ENCODE results near the gene KIFBP. TPM values are rescaled to one million over a fixed set of nuclear protein-coding genes. Genes with fewer than 3 reads are reported as not detected.

KIFBP gene
- total and polyA plus RNA-seq, 2 of the 13 experiments (the other 11 are each of a cell fraction or from before 2014, with no cell fraction given) = 13.0 to 21.9 TPM

GRCh38 chr10:69061305-69062161 is 72.9 kb downstream of the KIFBP start (continued):
- TF ChIP-seq NFE2L1 (CRISPR knock-in tag; IDR thresholded peaks at IDR 0.05; ENCODE audit: borderline replicate concordance) (no peak), ZNF75D (CRISPR knock-in tag; IDR thresholded peaks at IDR 0.05; ENCODE audit: borderline replicate concordance) (no peak), ATF7-NPFF (CRISPR knock-in tag; IDR thresholded peaks at IDR 0.05; ENCODE audit: low read depth) (no peak), ZNF207 (IDR thresholded peaks at IDR 0.05; ENCODE audit: borderline replicate concordance) (no peak), REPIN1 (CRISPR knock-in tag; IDR thresholded peaks at IDR 0.05; ENCODE audit: borderline replicate concordance, low read depth) (no peak), ZNF224 (CRISPR knock-in tag; IDR thresholded peaks at IDR 0.05) (no peak), NFIC (IDR thresholded peaks at IDR 0.05; ENCODE audit: low read length) (no peak), ETV6 (CRISPR knock-in tag; conservative IDR thresholded peaks at IDR 0.05) (no peak), SRF (IDR thresholded peaks at IDR 0.05; ENCODE audit: low read depth, low read length) (no peak), ZNF678 (CRISPR knock-in tag; IDR thresholded peaks at IDR 0.05) (no peak), SRSF4 (IDR thresholded peaks at IDR 0.05; ENCODE audit: low read depth, low read length, poor library complexity, severe bottlenecking) (no peak), ZNF597 (CRISPR knock-in tag; IDR thresholded peaks at IDR 0.05) (no peak), ZNF556 (CRISPR knock-in tag; IDR thresholded peaks at IDR 0.05; ENCODE audit: borderline replicate concordance) (no peak), ZFP90 (CRISPR knock-in tag; IDR thresholded peaks at IDR 0.05; ENCODE audit: borderline replicate concordance) (no peak), ZNF333 (CRISPR knock-in tag; IDR thresholded peaks at IDR 0.05; ENCODE audit: borderline replicate concordance) (no peak), ZNF430 (CRISPR knock-in tag; IDR thresholded peaks at IDR 0.05) (no peak), DMAP1 (CRISPR knock-in tag; IDR thresholded peaks at IDR 0.05) (peak; percentile 17; the same call in 1 of the 2 replicates), ATRX (CRISPR knock-in tag; IDR thresholded peaks at IDR 0.05; ENCODE audit: borderline replicate concordance) (no peak), POGK (CRISPR knock-in tag; conservative IDR thresholded peaks at IDR 0.05) (no peak), CHD2 (IDR thresholded peaks at IDR 0.05; ENCODE audit: low read depth, low read length) (no peak), ZNF160 (CRISPR knock-in tag; IDR thresholded peaks at IDR 0.05) (no peak), ZNF619 (CRISPR knock-in tag; IDR thresholded peaks at IDR 0.05) (no peak)
- TF ChIP-seq, protein P1, sequence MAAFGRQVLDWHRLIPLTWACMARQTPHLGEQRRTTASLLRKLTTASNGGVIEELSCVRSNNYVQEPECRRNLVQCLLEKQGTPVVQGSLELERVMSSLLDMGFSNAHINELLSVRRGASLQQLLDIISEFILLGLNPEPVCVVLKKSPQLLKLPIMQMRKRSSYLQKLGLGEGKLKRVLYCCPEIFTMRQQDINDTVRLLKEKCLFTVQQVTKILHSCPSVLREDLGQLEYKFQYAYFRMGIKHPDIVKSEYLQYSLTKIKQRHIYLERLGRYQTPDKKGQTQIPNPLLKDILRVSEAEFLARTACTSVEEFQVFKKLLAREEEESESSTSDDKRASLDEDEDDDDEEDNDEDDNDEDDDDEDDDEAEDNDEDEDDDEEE (CRISPR knock-in tag; IDR thresholded peaks at IDR 0.05) = no peak
- TF ChIP-seq, protein P2, sequence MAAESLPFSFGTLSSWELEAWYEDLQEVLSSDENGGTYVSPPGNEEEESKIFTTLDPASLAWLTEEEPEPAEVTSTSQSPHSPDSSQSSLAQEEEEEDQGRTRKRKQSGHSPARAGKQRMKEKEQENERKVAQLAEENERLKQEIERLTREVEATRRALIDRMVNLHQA (CRISPR knock-in tag; IDR thresholded peaks at IDR 0.05) = no peak
- TF ChIP-seq, protein P3, sequence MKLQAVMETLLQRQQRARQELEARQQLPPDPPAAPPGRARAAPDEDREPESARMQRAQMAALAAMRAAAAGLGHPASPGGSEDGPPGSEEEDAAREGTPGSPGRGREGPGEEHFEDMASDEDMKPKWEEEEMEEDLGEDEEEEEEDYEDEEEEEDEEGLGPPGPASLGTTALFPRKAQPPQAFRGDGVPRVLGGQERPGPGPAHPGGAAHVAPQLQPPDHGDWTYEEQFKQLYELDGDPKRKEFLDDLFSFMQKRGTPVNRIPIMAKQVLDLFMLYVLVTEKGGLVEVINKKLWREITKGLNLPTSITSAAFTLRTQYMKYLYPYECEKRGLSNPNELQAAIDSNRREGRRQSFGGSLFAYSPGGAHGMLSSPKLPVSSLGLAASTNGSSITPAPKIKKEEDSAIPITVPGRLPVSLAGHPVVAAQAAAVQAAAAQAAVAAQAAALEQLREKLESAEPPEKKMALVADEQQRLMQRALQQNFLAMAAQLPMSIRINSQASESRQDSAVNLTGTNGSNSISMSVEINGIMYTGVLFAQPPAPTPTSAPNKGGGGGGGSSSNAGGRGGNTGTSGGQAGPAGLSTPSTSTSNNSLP (IDR thresholded peaks at IDR 0.05; ENCODE audit: low read depth, low read length) = no peak
